GM21619 (cell line): ENCODE measurements around the gene HESX1.

ENCODE experiments used
- ATAC-seq: cut with Tn5 transposase; IDR thresholded peaks from one replicate; pipeline ENCODE4 v1.9.1; 2021; ENCODE audit not compliant: unreplicated experiment

HESX1 gene

GRCh38 chr3:57169108-57169507 lies 30.7 kb downstream of the HESX1 start:
- ATAC-seq, result no peak

GRCh38 chr3:57168151-57168550 lies 31.6 kb downstream of the HESX1 start:
- no peak for ATAC-seq

GRCh38 chr3:57166660-57167059 lies 33.1 kb downstream of the HESX1 start:
- no peak for ATAC-seq

GRCh38 chr3:57165641-57166040 lies 34.1 kb downstream of the HESX1 start:
- no peak for ATAC-seq

- no peak for ATAC-seq
Observed at GRCh38 chr3:57164657-57165573, 34.9 kb downstream of the HESX1 start, which contains the start of gene IL17RD. Gene IL17RD (minus strand): TSS chr3:57165353. CDS start chr3:57165286, 67 bp downstream.

- ATAC-seq, result no peak
Observed at GRCh38 chr3:57164217-57164656, 35.5 kb downstream of the HESX1 start.

- no peak for ATAC-seq
Observed at GRCh38 chr3:57163751-57164150, 36.0 kb downstream of the HESX1 start.

GRCh38 chr3:57161915-57162314 lies 37.9 kb downstream of the HESX1 start:
- ATAC-seq, result no peak

GRCh38 chr3:57160765-57161538 lies 38.8 kb downstream of the HESX1 start:
- ATAC-seq, result no peak

GRCh38 chr3:57160076-57160764 lies 39.6 kb downstream of the HESX1 start:
- no peak for ATAC-seq

GRCh38 chr3:57158813-57159738 lies 40.7 kb downstream of the HESX1 start:
- no peak for ATAC-seq

- no peak for ATAC-seq
Observed at GRCh38 chr3:57158325-57158724, 41.5 kb downstream of the HESX1 start.

- no peak for ATAC-seq
Observed at GRCh38 chr3:57157545-57157944, 42.2 kb downstream of the HESX1 start.

GRCh38 chr3:57155310-57155643 lies 44.5 kb downstream of the HESX1 start:
- ATAC-seq, result no peak

GRCh38 chr3:57154470-57155309 lies 45.1 kb downstream of the HESX1 start:
- ATAC-seq, result no peak

- no peak for ATAC-seq
Observed at GRCh38 chr3:57152151-57153143, 47.3 kb downstream of the HESX1 start.

- ATAC-seq, result no peak
Observed at GRCh38 chr3:57151749-57152148, 48.0 kb downstream of the HESX1 start.

- ATAC-seq, result no peak
Observed at GRCh38 chr3:57151021-57151449, 48.7 kb downstream of the HESX1 start.
